Left colon (tissue), 2 donors: ENCODE data around the gene DBR1. TPM values are rescaled to one million over a fixed set of nuclear protein-coding genes. Genes with fewer than 3 reads are reported as not detected.

Experiments
- ATAC-seq: fragments of 200-7000 bp; cut with Tn5 transposase; one replicate; pipeline ENCODE4 v1.9.1; 2020; ENCODE audit warnings: mild to moderate bottlenecking, moderate library complexity
- DNase-seq, 2 donors: peaks; one replicate each; pipeline ENCODE4 v3.0.0-alpha.2; 2020
- intact Hi-C, 2 donors: fragments of 100-400 bp; cut with DNase I in 1 of 2; cut with micrococcal nuclease in 1 of 2; formaldehyde crosslinking; loops; one replicate each; pipeline versions ENCODE4 v1.11.2 to v1.14.0; 2022; cut with DNase I, micrococcal nuclease
- total RNA-seq, 2 donors: library from RNA; stranded (reverse); fragmentation: NEBNext Ultra II Directional; extraction: Animal tissue kit (Norgen Biotek cat#: 25700); gene quantifications; one replicate each; pipeline ENCODE4 v1.2.1, GENCODE V29; 2021
- donor health status: DM: no; HTN: no; CAD: no.
- donor health status: DM: yes; HTN: yes; CAD: no.

The DBR1 gene
- total RNA-seq, 2 donors from 2014 or later: 10.7 to 10.8 TPM

- DNase-seq (no peak), ATAC-seq (no peak)
- intact Hi-C loops: no loop called here
Observed at GRCh38 chr3:138132239-138132638, 42.5 kb downstream of the DBR1 start, which contains the start of gene A4GNT. TSS of gene A4GNT (minus strand) at chr3:138132390. CDS start at chr3:138131256, 1,134 bp downstream.

DNA sequence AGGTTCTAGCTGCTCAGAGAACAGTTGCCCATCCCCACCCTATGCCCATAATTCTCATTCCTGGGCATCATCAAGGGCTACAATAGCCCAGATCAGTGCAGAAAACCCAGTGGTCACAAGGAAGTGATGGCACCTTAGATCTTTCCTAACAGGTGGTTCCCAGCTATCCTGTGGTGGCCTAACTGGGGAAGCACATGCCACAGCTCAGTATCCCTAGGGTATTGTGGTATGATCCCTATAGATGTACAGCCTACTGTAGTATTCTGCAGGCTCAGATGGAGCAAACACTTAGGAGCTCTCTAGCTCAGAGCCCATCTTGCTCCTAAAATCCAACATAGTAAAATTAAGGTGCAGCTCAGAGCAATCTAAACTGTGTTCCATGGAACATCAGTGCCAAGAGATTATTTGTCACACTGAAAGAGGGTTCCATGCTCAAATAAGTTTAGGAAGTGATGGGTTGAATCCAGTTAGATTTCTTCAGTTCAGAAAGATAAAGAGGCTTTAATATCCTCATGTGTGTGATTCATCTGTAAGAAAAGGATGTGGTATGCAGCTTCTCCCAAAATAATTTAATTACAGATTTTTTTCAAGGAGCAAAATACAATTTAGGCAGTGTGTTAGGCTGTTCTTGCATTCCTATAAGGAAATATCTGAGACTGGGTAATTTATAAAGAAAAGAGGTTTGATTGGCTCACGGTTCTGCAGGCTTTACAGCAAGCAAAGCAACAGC, 46.9 kb downstream of the DBR1 start:
- no peak for DNase-seq
- no peak for ATAC-seq
- intact Hi-C loops: no loop called here

- ATAC-seq (no peak), DNase-seq (no peak)
- intact Hi-C loops: no loop called here
Observed at GRCh38 chr3:138125548-138126221, 49.0 kb downstream of the DBR1 start.

DNA sequence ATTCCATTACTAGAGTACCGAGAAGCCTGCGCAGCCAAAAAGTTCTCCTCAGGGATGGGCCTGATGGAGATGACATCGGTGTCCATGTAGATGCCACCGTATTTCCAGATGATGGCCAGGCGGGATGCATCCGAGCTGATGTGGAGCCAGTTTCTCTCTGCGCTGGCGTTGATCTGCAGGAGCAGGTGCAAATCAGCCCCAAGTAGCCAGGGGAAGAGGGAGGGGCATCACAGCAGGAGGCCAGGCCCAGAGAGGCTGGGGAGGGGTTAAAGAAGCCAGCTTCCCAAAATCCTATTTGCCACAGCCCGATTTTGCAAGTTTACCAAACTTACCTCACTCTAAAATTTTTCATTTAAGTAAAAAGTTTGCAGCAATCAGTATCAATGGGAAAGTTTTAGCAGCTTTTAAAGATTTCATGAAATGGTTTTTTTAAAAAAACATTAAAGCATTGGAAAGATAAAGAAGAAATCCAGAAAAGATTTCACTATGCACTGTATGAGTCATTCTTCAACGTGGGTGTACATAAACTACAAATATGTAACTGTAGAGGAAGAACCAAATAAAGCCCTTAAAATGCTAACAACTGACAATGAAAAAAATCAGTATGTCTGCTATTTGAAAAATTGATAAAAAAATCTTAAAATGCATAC, 49.9 kb downstream of the DBR1 start:
- ATAC-seq (no peak), DNase-seq (no peak)
- intact Hi-C loops: no loop called here

DNA sequence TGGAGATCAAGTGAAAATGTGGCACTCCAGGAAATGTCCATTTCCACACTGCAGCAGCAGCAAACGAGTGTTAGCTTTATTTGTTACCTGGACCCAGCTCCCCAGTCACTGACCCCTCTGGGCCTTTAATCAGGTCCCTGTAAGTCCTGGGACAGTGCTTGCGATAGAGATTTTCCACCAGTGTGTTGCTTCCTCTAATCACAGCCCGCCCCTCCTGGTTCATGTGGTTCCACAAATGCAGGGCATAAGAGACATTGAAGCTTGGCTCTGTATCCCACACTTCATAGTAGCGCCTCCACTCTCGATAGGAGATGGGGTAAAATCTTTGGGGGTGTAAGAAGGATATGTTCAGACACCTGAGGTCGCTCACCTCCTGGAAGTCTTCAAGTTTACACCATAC, 50.5 kb downstream of the DBR1 start:
- intact Hi-C loops: no loop called here
- ATAC-seq (no peak), DNase-seq (no peak)

- no peak for DNase-seq
Observed at GRCh38 chr3:138119423-138119766, 55.3 kb downstream of the DBR1 start.

GRCh38 chr3:138118612-138119422, 55.9 kb downstream of the DBR1 start:
- ATAC-seq (peak; percentile 85), DNase-seq (peak; percentile 37 to 73)
- intact Hi-C loops: loop anchor here in 1 of 2 donors (5.0 kb wide), 1 partner anchor 52 kb away; no protein-coding TSS in a partner anchor

More at GRCh38 chr3:138119423-138119766, 55.3 kb downstream of the DBR1 start:
- ATAC-seq: no peak
- intact Hi-C loops: loop anchor here in 1 of 2 donors (5.0 kb wide), 1 partner anchor 52 kb away; no protein-coding TSS in a partner anchor

- intact Hi-C loops: loop anchor here in 1 of 2 donors (5.0 kb wide), 1 partner anchor 48 kb away; no protein-coding TSS in a partner anchor
- ATAC-seq (peak; percentile 86), DNase-seq (peak in 1 of 2 donors; percentile 48)
Observed at GRCh38 chr3:138114988-138115971, 59.4 kb downstream of the DBR1 start, which contains the start of gene DZIP1L. TSS of gene DZIP1L (minus strand) at chr3:138115608. CDS start at chr3:138103971, 11,637 bp downstream.

DNA sequence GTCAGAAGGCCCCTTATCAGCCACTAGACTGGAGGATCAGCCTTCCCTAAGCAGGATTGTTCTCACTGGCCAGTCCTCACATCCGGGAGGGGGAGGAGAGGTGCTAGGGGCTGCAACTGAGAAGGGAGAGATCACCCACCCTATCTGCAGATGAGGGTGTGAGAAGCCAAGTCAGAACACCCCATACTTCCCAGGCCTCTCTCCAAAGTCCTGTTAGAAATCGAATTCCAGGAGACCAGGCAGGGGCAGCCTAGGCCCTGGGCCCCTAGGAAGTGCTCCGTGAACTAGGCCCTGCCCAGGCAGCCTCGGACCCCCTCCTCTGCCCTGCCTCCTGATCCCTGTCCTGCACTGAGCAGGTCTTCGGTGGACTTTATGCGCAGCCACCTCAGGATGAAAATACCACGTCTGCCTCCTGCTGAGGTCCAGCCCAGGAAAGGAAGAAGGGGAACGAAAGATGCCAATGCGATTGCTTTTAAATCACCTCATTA, 60.2 kb downstream of the DBR1 start:
- ATAC-seq (no peak), DNase-seq (no peak)
- intact Hi-C loops: no loop called here

DNA sequence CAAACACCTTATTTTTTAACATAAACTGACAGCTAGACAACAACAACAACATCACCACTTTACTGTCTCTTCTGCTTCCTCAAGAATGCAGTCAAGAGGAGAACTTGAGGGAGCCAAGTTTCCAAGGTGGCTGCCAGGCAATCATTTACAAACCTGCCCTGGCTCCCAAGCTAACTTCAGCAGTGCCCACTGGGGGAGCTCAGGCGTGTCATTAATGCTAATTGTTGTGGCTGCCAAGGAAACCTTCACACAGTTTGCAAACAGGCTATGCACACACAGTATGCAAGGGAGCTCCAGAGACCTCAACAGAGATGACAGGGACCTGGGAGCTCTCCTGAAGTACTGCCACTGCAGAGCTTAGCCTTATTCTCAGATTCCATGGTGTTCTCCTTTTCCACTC, 61.4 kb downstream of the DBR1 start:
- ATAC-seq (no peak), DNase-seq (no peak)
- intact Hi-C loops: no loop called here

DNA sequence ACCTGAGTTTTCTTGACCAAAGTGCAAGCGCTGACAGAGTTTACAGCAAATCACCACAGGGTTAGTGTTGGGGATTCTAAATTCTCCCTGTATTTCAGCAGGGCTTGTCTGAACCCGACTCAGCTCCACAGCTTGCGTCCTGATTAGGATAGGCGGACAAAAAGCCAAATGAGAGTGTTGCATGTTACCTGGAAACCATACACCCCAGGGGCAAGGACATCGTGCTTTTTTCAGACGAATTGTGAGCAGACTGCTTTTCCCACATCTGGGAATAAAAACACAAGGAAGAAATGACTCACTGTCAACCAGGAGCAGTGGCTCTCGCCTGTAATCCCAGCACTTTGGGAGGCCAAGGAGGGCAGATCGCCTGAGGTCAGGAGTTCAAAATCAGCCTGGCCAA, 62.4 kb downstream of the DBR1 start:
- ATAC-seq: no peak
- intact Hi-C loops: no loop called here

More for the DNA sequence above, 62.4 kb downstream of the DBR1 start:
- DNase-seq: no peak

Other genes starting within 250 kb of the DBR1 start
- not detected for gene CLDN18, start 164.8 kb downstream of the DBR1 start, total RNA-seq
- 1 to 10 TPM; 1.6 to 3.5 TPM for gene DZIP1L, start 59.3 kb downstream of the DBR1 start, total RNA-seq
- not detected for gene A4GNT, start 42.5 kb downstream of the DBR1 start, total RNA-seq
- gene ARMC8, start 12.4 kb upstream of the DBR1 start, total RNA-seq: 10 to 100 TPM; 37.5 to 40.7 TPM
- under 1 TPM in 1 of 2 donors, not detected in 1; 0.39 TPM for gene NME9, start 154.9 kb upstream of the DBR1 start, total RNA-seq
- gene MRAS, start 173.7 kb upstream of the DBR1 start, total RNA-seq: 1 to 10 TPM; 3.9 to 6.3 TPM